ENCODE measurements around the gene ATG7. TPM values are rescaled to one million over a fixed set of nuclear protein-coding genes. Genes with fewer than 3 reads are reported as not detected.

The ATG7 gene
- total RNA-seq, 2 experiments from 2014 or later = 21.7 to 28.4 TPM

GRCh38 chr3:11549580-11550140, 277.5 kb downstream of the ATG7 start:
- Histone ChIP-seq H2AFZ (ENCODE audit: low read length) (no peak overlapping the region), H3K79me2 (ENCODE audit: insufficient read depth, low read depth, low read length) (no peaks in the 10 kb centered on the region), H4K20me1 (ENCODE audit: insufficient read depth, low read length) (no peaks in the 10 kb centered on the region), H3K4me2 (ENCODE audit: low read length) (no peak overlapping the region), H3K36me3 (ENCODE audit: insufficient read depth, low read length) (peaks cover 12% of the 10 kb centered on the region; the same call in 1 of the 2 replicates), H3K9me3 (ENCODE audit: low read length) (no peaks in the 10 kb centered on the region), H3K9me2 (ENCODE audit: insufficient read depth, low read length) (no peaks in the 10 kb centered on the region), H3K4me1 (ENCODE audit: insufficient read depth, low read length, poor library complexity, severe bottlenecking) (peaks cover 18% of the 10 kb centered on the region), H3K27ac (ENCODE audit: low read depth, low read length, poor library complexity, severe bottlenecking) (no peak overlapping the region), H3K4me3 (ENCODE audit: low read depth, low read length, poor library complexity, severe bottlenecking) (no peak overlapping the region)
- intact Hi-C loops (cut with micrococcal nuclease; ENCODE audit: unreplicated experiment) = no loop called here
- ChIA-PET CTCF (ENCODE audit: unreplicated experiment) (no interaction called here), POLR2A (interaction anchor here (0.6 kb wide), 1 partner anchor 25 kb away, joined by 4 read pairs; no protein-coding TSS in a partner anchor)
- BruUV-seq (replicated peaks) = TSS peak; percentile 56
- no peak for TF ChIP-seq EZH2phosphoT487 (IDR thresholded peaks at IDR 0.05; ENCODE audit: borderline replicate concordance, low read depth, low read length)
- no peak for TF ChIP-seq CTCF (conservative IDR thresholded peaks at IDR 0.05; ENCODE audit: low read length)
- DNase-seq (ENCODE audit: low spot score) = no peak

GRCh38 chr3:11551036-11551435, 278.8 kb downstream of the ATG7 start:
- Histone ChIP-seq H3K79me2 (ENCODE audit: insufficient read depth, low read depth, low read length) (no peaks in the 10 kb centered on the region), H3K36me3 (ENCODE audit: insufficient read depth, low read length) (peaks cover 26% of the 10 kb centered on the region), H4K20me1 (ENCODE audit: insufficient read depth, low read length) (no peaks in the 10 kb centered on the region), H3K4me2 (ENCODE audit: low read length) (no peak overlapping the region), H3K4me1 (ENCODE audit: insufficient read depth, low read length, poor library complexity, severe bottlenecking) (peaks cover 18% of the 10 kb centered on the region), H2AFZ (ENCODE audit: low read length) (no peak overlapping the region), H3K4me3 (ENCODE audit: low read depth, low read length, poor library complexity, severe bottlenecking) (no peak overlapping the region), H3K27ac (ENCODE audit: low read depth, low read length, poor library complexity, severe bottlenecking) (no peak overlapping the region), H3K9me2 (ENCODE audit: insufficient read depth, low read length) (no peaks in the 10 kb centered on the region), H3K9me3 (ENCODE audit: low read length) (no peaks in the 10 kb centered on the region)
- CTCF ChIA-PET (ENCODE audit: unreplicated experiment) = no interaction called here
- TF ChIP-seq CTCF (conservative IDR thresholded peaks at IDR 0.05; ENCODE audit: low read length) = no peak
- TF ChIP-seq EZH2phosphoT487 (IDR thresholded peaks at IDR 0.05; ENCODE audit: borderline replicate concordance, low read depth, low read length) = no peak
- BruUV-seq (replicated peaks) = no TSS peak
- POLR2A ChIA-PET = no interaction called here
- DNase-seq (ENCODE audit: low spot score) = no peak
- intact Hi-C loops (cut with micrococcal nuclease; ENCODE audit: unreplicated experiment) = no loop called here

Measured in OCI-LY7 (cell line).